Mononuclear cell (primary cell): ENCODE data around the gene BCL3. TPM values are rescaled to one million over a fixed set of nuclear protein-coding genes. Genes with fewer than 3 reads are reported as not detected.
"Not testable (repeated sequence)": the region's sequence is repeated elsewhere in the genome, so short reads cannot be mapped to it uniquely, and the experiment has no call there.

ENCODE experiments used
- H3K27me3 ChIP-seq: 2 replicates; pipeline ENCODE4 v1.6.0; 2011; ENCODE audit warnings: low read length, control low read depth; ENCODE audit not compliant: insufficient read depth
- H3K4me1 ChIP-seq: 2 replicates; pipeline ENCODE4 v1.5.1; 2011; ENCODE audit warnings: mild to moderate bottlenecking, low read length, control low read depth; ENCODE audit not compliant: insufficient read depth
- H3K4me3 ChIP-seq: 2 replicates; pipeline ENCODE4 v1.5.1; 2011; ENCODE audit warnings: mild to moderate bottlenecking, low read length, moderate library complexity
- H3K9me3 ChIP-seq: 2 replicates; pipeline ENCODE4 v1.5.1; 2011; ENCODE audit warnings: low read depth, mild to moderate bottlenecking, control low read depth, low read length
- total RNA-seq: library from RNA; depleted of rRNA; stranded (reverse); fragments of >200 nt; gene quantifications from one replicate; pipeline ENCODE4 v1.2.3, GENCODE V29; 2012

The BCL3 gene
- 33.0 TPM for total RNA-seq

- Histone ChIP-seq H3K9me3 (no peaks in the 10 kb centered on the region), H3K4me3 (peak within 1 kb of the TSS; percentile 86), H3K4me1 (peaks cover 87% of the 10 kb centered on the region), H3K27me3 (no peaks in the 10 kb centered on the region)
Measured at GRCh38 chr19:44748426-44749254, at the start of gene BCL3. BCL3 (plus strand) TSS chr19:44748708; CDS start chr19:44748791, 83 bp downstream.

GRCh38 chr19:44700547-44700946 lies 48.0 kb upstream of the BCL3 start:
- no peaks in the 10 kb centered on the region for H3K27me3 ChIP-seq
- H3K9me3 ChIP-seq, result no peaks in the 10 kb centered on the region
- no peaks in the 10 kb centered on the region for H3K4me1 ChIP-seq
- H3K4me3 ChIP-seq, result no peak overlapping the region

GRCh38 chr19:44701228-44701627 lies 47.3 kb upstream of the BCL3 start:
- Histone ChIP-seq H3K4me1 (no peaks in the 10 kb centered on the region), H3K27me3 (no peaks in the 10 kb centered on the region), H3K9me3 (no peaks in the 10 kb centered on the region), H3K4me3 (no peak overlapping the region)

GRCh38 chr19:44702551-44703176 lies 45.8 kb upstream of the BCL3 start:
- H3K27me3 ChIP-seq, result no peaks in the 10 kb centered on the region
- H3K9me3 ChIP-seq, result no peaks in the 10 kb centered on the region
- H3K4me3 ChIP-seq, result no peak overlapping the region
- no peaks in the 10 kb centered on the region for H3K4me1 ChIP-seq

- H3K9me3 ChIP-seq, result no peaks in the 10 kb centered on the region
- no peak overlapping the region for H3K4me3 ChIP-seq
- no peaks in the 10 kb centered on the region for H3K27me3 ChIP-seq
- no peaks in the 10 kb centered on the region for H3K4me1 ChIP-seq
Measured at GRCh38 chr19:44703336-44704078, 45.0 kb upstream of the BCL3 start.

GRCh38 chr19:44704982-44705381 lies 43.5 kb upstream of the BCL3 start:
- H3K27me3 ChIP-seq, result no peaks in the 10 kb centered on the region
- no peaks in the 10 kb centered on the region for H3K4me1 ChIP-seq
- H3K9me3 ChIP-seq, result no peaks in the 10 kb centered on the region
- no peak overlapping the region for H3K4me3 ChIP-seq

- no peak overlapping the region for H3K4me3 ChIP-seq
- H3K9me3 ChIP-seq, result no peaks in the 10 kb centered on the region
- no peaks in the 10 kb centered on the region for H3K4me1 ChIP-seq
- no peaks in the 10 kb centered on the region for H3K27me3 ChIP-seq
Measured at GRCh38 chr19:44705502-44706010, 43.0 kb upstream of the BCL3 start.

GRCh38 chr19:44706506-44707236 lies 41.8 kb upstream of the BCL3 start:
- H3K4me3 ChIP-seq, result no peak overlapping the region
- H3K9me3 ChIP-seq, result no peaks in the 10 kb centered on the region
- H3K27me3 ChIP-seq, result no peaks in the 10 kb centered on the region
- no peaks in the 10 kb centered on the region for H3K4me1 ChIP-seq

- Histone ChIP-seq H3K9me3 (no peaks in the 10 kb centered on the region), H3K4me3 (no peak overlapping the region), H3K4me1 (no peaks in the 10 kb centered on the region), H3K27me3 (no peaks in the 10 kb centered on the region)
Measured at GRCh38 chr19:44707794-44708193, 40.7 kb upstream of the BCL3 start.

- no peak overlapping the region for H3K4me3 ChIP-seq
Measured at GRCh38 chr19:44708940-44709339, 39.6 kb upstream of the BCL3 start.

GRCh38 chr19:44709434-44710266 lies 38.9 kb upstream of the BCL3 start:
- H3K4me1 ChIP-seq, H3K27me3 ChIP-seq, H3K9me3 ChIP-seq, H3K4me3 ChIP-seq: not testable (repeated sequence)

More at GRCh38 chr19:44708940-44709339, 39.6 kb upstream of the BCL3 start:
- Histone ChIP-seq H3K27me3 (no peaks in the 10 kb centered on the region), H3K9me3 (no peaks in the 10 kb centered on the region), H3K4me1 (no peaks in the 10 kb centered on the region)

- no peaks in the 10 kb centered on the region for H3K9me3 ChIP-seq
- no peaks in the 10 kb centered on the region for H3K27me3 ChIP-seq
- no peaks in the 10 kb centered on the region for H3K4me1 ChIP-seq
- H3K4me3 ChIP-seq, result no peak overlapping the region
Measured at GRCh38 chr19:44710483-44710882, 38.0 kb upstream of the BCL3 start.

GRCh38 chr19:44712864-44713515 lies 35.5 kb upstream of the BCL3 start:
- Histone ChIP-seq H3K4me3 (no peak overlapping the region), H3K9me3 (no peaks in the 10 kb centered on the region), H3K27me3 (no peaks in the 10 kb centered on the region), H3K4me1 (peaks cover under 1% of the 10 kb centered on the region)
